Activated CD4-positive, alpha-beta T cell treated with anti-CD3 and anti-CD28 coated beads for 24 hours (primary cell): ENCODE data around the gene IFNA14.
"Not testable (repeated sequence)": the region's sequence is repeated elsewhere in the genome, so short reads cannot be mapped to it uniquely, and the experiment has no call there.

Experiments used
- DNase-seq, 2 donors: peaks; one replicate each; pipeline ENCODE4 v3.0.0-alpha.2; 2020; ENCODE audit warnings: low read depth in 2 of 2

IFNA14 gene

DNA sequence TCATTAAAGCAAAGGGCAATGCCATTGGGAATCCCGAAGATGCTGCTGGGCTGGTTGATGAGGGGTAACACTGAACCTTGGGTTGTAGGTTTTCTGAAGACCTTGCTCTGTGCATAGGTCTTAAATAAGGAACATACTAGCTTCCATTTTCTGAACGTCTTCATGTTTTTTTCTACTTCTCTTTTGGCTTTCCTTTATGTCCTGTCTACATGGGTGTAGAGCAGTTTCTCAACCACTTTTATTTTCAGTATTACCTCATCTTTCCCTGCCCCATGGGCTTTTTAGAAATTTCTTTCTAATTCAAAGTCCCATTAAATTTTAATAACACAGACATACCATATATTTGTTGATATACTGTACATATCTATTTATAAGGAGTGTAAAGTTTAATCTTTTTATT lies at the start of gene IFNA14:
Gene IFNA14, minus strand, starts transcription at position 95 of the 400 bp plus-strand sequence. Its CDS starts 70 bp downstream, at position 25.
- DNase-seq, result no peak

GRCh38 chr9:21287280-21287679 lies 47.5 kb upstream of the IFNA14 start:
- DNase-seq, result no peak

- DNase-seq, result no peak
Measured at GRCh38 chr9:21286659-21287058, 46.9 kb upstream of the IFNA14 start.

GRCh38 chr9:21286099-21286498 lies 46.3 kb upstream of the IFNA14 start:
- no peak for DNase-seq

GRCh38 chr9:21281275-21281674 lies 41.5 kb upstream of the IFNA14 start:
- DNase-seq, result no peak

GRCh38 chr9:21268347-21268657 lies 28.5 kb upstream of the IFNA14 start:
- DNase-seq, result no peak

DNA sequence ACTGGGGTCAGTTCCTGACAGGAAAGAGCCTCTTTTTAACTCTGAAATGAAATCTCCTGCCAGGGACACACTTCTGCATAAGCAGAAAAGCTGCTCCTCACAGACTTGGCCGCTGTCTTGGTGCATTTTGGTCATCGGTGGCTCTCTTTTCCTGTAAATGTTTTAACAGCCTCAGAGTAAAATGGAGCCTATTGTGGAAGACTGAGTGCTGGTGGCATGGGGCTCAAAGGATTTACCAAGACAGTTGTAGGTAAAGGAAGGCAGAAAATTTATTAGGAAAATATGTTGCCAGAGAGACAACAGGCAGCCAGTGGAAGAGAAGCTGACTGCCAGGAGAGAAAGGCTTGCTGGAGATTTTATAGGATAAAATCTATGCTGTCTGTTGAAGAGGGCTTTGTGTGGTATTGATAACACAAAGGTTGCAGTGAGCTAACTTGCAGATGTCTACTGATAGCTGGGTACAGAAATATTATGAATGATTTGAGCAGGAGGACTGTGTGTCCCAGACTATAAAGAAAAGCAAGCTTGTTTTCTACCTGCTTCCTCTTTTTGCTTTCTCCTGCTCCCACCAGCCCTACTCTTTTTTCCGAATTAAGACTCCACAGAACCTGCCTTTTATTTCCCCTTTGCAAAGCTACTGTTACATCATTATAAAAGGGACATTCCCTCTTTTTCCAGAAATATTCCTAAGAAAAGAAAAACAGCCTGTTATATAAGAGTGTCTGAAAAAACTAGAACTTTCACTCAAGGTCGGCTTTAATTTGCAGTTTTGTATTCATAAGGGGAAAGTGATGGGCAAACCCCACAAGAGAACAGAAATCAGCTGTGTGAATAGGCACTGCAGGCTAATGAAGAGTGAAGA lies 27.9 kb upstream of the IFNA14 start:
- DNase-seq, result no peak

GRCh38 chr9:21266733-21267484 lies 27.1 kb upstream of the IFNA14 start:
- DNase-seq, result no peak

- DNase-seq, result no peak
Measured at GRCh38 chr9:21265421-21266189, 25.8 kb upstream of the IFNA14 start.

GRCh38 chr9:21255538-21256212 lies 15.9 kb upstream of the IFNA14 start:
- DNase-seq, result no peak

DNA sequence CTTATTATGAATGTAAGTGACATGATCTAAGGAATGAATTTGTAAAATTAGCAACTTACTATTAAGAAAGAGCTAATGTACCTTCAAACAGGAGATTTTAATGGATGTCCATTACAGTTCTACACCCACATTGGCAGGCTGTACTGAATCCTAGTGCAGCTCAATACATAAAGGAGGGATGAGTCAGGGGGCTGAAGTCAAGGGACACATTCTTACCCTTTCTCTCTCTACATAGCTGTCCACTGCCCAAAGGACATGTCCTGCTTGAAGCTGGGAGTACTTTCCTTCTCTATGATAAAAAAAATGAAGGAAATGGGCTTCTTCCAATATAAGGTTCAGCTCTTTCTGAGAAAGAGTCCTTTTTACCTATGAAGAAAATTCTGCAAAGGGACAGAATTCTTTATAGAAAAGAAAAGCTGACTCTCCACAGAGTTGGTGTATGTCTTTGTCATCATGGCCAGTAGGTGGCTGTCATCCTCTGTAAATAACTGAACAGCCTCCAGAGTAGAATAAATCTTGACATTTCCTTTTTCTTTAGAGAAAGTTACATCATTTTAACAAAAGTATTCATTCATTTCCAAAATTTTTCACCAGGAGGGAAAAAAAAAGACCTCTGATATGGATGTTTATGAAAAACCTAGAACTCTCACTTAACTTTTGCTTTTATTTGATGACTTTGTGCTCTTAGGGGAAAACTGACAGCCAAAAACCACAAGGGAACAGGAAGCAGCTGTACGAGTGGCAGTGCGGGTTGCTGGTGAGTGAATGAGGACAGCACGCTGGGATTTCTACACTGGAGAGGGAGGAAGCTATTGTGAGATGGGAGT lies 13.1 kb upstream of the IFNA14 start:
- DNase-seq, result no peak

GRCh38 chr9:21251638-21252037 lies 11.8 kb upstream of the IFNA14 start:
- no peak for DNase-seq

DNA sequence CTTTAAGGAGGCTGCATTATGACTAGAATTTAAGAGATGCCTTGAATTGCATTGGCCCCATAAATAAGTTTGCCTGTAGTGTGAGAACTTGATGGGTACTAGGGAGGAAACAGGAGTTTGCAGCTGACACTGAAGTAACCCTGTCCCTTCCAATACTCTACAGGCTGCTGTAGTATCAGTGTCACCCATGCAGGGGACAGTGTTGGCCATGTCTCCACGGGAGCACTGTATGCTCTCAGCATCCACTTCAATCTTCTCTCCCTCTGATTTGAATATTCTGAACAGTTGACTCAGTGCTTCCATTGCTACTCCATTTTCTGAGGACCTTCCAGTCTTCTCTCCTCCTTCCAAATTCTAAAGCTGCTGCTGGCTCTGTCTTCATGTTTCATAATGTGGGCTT lies 11.4 kb upstream of the IFNA14 start:
- DNase-seq, result no peak

DNA sequence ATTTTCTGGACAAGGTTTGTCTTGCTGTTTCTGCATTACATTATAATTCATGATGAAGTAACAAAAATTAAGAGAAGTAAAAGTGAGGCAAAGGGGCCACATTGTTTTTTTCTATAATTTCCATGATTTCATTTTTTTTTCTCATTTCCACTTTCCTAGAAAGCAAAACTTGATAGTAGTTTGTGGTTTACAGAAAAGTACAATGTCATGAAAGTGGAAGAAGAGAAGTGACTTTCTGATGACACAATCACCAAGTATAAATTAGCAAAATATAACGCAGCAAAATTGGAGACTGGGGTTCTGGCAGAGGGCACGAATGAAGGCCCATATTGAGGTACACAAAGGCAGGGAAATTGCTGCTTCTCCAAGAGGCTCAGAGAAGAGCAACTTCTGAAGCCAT lies 5.0 kb upstream of the IFNA14 start:
- DNase-seq, result no peak

GRCh38 chr9:21236360-21236714 lies 3.5 kb downstream of the IFNA14 start:
- not testable (repeated sequence) for DNase-seq

GRCh38 chr9:21235468-21236359 lies 4.1 kb downstream of the IFNA14 start:
- DNase-seq, result not testable (repeated sequence)

DNA sequence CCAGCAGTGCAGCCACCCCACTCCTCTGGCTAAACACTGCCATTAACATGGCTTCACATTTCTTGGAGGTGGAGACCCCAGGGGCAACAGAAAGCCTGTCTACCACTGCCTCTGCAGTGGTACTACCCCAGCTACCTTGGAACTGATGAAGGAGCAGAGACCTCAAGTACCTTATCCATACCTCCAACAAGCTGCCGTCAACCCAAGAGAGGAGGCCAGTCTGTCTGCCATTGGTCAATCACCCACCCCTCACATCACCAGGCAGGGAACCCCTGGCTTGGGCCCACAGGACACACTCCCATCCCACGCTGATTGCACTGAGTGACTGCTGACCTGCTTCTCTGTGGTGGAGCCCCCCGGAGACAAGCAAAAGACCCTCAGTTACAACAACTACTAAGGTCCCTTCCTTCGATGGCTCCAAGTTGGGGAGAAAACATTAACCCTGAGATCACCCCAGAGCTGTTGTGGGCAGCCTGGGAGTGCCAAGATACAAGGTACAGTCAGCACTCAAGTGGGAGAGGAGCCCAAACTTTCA lies 5.6 kb downstream of the IFNA14 start:
- DNase-seq, result no peak

- no peak for DNase-seq
Measured at GRCh38 chr9:21233258-21233657, 6.5 kb downstream of the IFNA14 start.

GRCh38 chr9:21228122-21228521 lies 11.7 kb downstream of the IFNA14 start, which contains the start of gene IFNA17:
Gene IFNA17 (minus strand): TSS chr9:21228222. CDS start chr9:21228173, 49 bp downstream.
- no peak for DNase-seq

- not testable (repeated sequence) for DNase-seq
Measured at GRCh38 chr9:21217211-21217610, 22.6 kb downstream of the IFNA14 start, which contains the start of gene IFNA16. Gene IFNA16 (minus strand): TSS chr9:21217311. CDS start chr9:21217305, 6 bp downstream.
